ENCODE results near the gene ADAT1. TPM values are rescaled to one million over a fixed set of nuclear protein-coding genes. Genes with fewer than 3 reads are reported as not detected.

ADAT1 gene
- total and polyA plus RNA-seq, 10 of the 15 experiments (the other 5 are each of a cell fraction or from before 2014, with no cell fraction given) = 26.2 to 77.4 (median 55.8) TPM

DNA sequence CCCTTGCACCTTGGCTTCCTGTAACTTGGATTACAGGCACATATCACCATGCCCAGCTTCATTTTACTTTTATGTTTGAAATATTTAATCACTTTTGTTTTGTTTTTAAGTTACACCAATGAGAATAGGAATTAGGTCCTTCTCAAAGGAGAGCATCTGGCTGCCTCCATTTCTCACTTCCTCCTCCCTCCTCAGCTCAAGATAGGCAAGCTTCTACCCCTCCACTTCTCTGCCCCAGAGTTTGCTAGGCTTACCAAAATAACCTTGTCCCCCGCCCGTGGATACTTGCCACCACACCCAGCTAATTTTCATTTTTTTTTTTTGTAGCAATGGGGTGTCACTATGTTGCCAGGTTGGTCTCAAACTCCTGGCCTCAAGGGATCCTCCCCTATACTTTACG lies 39.0 kb downstream of the ADAT1 start (continued):
- TF ChIP-seq, protein P1, sequence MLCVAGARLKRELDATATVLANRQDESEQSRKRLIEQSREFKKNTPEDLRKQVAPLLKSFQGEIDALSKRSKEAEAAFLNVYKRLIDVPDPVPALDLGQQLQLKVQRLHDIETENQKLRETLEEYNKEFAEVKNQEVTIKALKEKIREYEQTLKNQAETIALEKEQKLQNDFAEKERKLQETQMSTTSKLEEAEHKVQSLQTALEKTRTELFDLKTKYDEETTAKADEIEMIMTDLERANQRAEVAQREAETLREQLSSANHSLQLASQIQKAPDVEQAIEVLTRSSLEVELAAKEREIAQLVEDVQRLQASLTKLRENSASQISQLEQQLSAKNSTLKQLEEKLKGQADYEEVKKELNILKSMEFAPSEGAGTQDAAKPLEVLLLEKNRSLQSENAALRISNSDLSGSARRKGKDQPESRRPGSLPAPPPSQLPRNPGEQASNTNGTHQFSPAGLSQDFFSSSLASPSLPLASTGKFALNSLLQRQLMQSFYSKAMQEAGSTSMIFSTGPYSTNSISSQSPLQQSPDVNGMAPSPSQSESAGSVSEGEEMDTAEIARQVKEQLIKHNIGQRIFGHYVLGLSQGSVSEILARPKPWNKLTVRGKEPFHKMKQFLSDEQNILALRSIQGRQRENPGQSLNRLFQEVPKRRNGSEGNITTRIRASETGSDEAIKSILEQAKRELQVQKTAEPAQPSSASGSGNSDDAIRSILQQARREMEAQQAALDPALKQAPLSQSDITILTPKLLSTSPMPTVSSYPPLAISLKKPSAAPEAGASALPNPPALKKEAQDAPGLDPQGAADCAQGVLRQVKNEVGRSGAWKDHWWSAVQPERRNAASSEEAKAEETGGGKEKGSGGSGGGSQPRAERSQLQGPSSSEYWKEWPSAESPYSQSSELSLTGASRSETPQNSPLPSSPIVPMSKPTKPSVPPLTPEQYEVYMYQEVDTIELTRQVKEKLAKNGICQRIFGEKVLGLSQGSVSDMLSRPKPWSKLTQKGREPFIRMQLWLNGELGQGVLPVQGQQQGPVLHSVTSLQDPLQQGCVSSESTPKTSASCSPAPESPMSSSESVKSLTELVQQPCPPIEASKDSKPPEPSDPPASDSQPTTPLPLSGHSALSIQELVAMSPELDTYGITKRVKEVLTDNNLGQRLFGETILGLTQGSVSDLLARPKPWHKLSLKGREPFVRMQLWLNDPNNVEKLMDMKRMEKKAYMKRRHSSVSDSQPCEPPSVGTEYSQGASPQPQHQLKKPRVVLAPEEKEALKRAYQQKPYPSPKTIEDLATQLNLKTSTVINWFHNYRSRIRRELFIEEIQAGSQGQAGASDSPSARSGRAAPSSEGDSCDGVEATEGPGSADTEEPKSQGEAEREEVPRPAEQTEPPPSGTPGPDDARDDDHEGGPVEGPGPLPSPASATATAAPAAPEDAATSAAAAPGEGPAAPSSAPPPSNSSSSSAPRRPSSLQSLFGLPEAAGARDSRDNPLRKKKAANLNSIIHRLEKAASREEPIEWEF (IDR thresholded peaks at IDR 0.05; ENCODE audit: insufficient replicate concordance, low read depth, low read length) = no peak
- TF ChIP-seq SPI1 (IDR thresholded peaks at IDR 0.05; ENCODE audit: borderline replicate concordance, insufficient read depth, low read depth, low read length) = peak; percentile 63; the same call in 1 of the 2 replicates
- 0 out of 2 replicates have a peak, but pooled peaks have one; percentile 20 for TF ChIP-seq NFIC (IDR thresholded peaks at IDR 0.05; ENCODE audit: low read depth, low read length)
- TF ChIP-seq RAD51 (IDR thresholded peaks at IDR 0.05) = no peak
- TF ChIP-seq NRF1 (conservative IDR thresholded peaks at IDR 0.05; ENCODE audit: low read depth, low read length) = no peak
- TF ChIP-seq RAD21 (IDR thresholded peaks at IDR 0.05; ENCODE audit: insufficient read depth, low read depth, low read length) = no peak
- TF ChIP-seq ZNF217 (IDR thresholded peaks at IDR 0.05) = no peak

Measured in GM12878 (cell line).